Esophagus muscularis mucosa (tissue), 3 donors: ENCODE data around the gene JPT1.
A peak's percentile ranks its signal among the peaks of the same experiment; 100 is the strongest.

ENCODE experiments used
- POLR2A ChIP-seq: fragments of 450-650 bp; IDR thresholded peaks from one replicate; pipeline ENCODE4 v1.6.1; 2017; ENCODE audit warnings: antibody characterized with exemption, moderate library complexity, mild to moderate bottlenecking, low read depth
- POLR2AphosphoS5 ChIP-seq, 2 donors: sonication (generic); formaldehyde crosslinking; IDR thresholded peaks; one replicate each; pipeline ENCODE4 v1.6.1; 2017; ENCODE audit warnings: antibody characterized with exemption in 2 of 2
- TF ChIP-seq, protein P1 (sequence below), 3 experiments: fragments of 200-600 bp in 2 of 3; fragments of 450-650 bp in 1 of 3; sonication (generic) in 2 of 3; IDR thresholded peaks; one replicate each; pipeline ENCODE4 v1.5.1; 2017 to 2019; ENCODE audit warnings: antibody characterized with exemption in 3 of 3, mild to moderate bottlenecking in 2 of 3, moderate library complexity in 1 of 3

DNA sequence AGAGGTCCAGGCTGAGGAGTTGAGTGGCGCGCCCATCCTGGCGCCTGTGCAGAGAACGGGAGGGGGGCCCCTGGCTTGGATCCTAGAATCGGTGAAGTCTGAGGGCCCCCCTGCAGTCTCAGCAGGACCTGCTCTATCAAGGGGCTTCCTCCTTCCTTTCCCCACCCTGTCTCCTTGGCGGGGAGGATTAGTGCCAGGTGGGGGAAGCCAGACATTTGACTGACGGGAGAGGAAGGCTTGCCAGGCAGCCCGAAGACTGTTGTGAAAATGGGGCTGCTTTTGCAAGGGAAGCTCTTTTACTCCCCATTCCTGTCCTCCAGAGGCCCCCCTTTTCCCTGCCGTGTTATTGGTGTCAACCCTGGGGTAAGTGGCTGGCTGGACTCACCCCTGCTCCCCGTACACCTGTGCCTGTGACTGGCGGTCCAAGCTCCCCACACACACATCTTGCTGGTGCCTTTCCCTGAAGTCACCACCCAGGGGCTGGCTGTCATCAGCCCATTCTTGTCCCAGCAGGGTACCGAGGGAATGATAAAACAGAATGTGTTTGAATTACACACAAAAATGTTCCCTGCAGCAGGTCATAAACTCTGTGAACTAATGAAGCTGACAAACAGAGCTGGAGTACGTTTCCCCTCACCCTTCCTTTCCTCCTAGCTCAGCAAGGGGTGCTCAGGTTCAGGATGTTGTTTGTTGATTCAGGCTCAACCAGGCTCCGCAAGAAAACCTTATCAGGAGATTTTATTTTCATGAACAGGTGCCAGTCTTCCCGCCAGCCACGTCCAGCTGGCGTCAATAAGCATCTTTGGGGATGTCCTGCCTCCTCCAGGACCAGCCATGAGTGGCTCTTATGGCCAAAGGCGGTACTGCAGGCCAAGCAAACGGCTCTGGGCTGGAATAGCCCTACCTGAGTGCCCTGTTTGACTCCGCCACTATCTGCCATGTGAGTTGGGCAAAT lies 48.9 kb downstream of the JPT1 start:
- TF ChIP-seq, protein P1, sequence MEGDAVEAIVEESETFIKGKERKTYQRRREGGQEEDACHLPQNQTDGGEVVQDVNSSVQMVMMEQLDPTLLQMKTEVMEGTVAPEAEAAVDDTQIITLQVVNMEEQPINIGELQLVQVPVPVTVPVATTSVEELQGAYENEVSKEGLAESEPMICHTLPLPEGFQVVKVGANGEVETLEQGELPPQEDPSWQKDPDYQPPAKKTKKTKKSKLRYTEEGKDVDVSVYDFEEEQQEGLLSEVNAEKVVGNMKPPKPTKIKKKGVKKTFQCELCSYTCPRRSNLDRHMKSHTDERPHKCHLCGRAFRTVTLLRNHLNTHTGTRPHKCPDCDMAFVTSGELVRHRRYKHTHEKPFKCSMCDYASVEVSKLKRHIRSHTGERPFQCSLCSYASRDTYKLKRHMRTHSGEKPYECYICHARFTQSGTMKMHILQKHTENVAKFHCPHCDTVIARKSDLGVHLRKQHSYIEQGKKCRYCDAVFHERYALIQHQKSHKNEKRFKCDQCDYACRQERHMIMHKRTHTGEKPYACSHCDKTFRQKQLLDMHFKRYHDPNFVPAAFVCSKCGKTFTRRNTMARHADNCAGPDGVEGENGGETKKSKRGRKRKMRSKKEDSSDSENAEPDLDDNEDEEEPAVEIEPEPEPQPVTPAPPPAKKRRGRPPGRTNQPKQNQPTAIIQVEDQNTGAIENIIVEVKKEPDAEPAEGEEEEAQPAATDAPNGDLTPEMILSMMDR (IDR thresholded peaks at IDR 0.05), result peak; percentile 49 to 78 (median 54)
- TF ChIP-seq POLR2A, result no peak
- TF ChIP-seq POLR2AphosphoS5 (IDR thresholded peaks at IDR 0.05), result no peak
